Kidney (tissue), 14 donors: ENCODE results near the gene PCDHGA8. TPM values are rescaled to one million over a fixed set of nuclear protein-coding genes. Genes with fewer than 3 reads are reported as not detected.

Source experiments
- DNase-seq, 5 donors: peaks; one replicate each; pipeline ENCODE4 v3.0.0-alpha.2; 2013 to 2020
- FAIRE-seq: peaks from 2 replicates; lab custom pipeline; 2012; peaks lifted over from hg19 to GRCh38; lab: Jason Lieb, UNC
- H3K27ac ChIP-seq, 2 donors: one replicate each; pipeline ENCODE4 v1.7.0; 2013; ENCODE audit warnings: low read depth in 2 of 2, low read length in 2 of 2, inconsistent platforms in 1 of 2
- H3K27me3 ChIP-seq: one replicate; pipeline ENCODE4 v1.7.1; 2013; ENCODE audit warnings: low read length, inconsistent platforms; ENCODE audit not compliant: control insufficient read depth, insufficient read depth
- H3K36me3 ChIP-seq, 3 donors: one replicate each; pipeline versions ENCODE4 v1.7.0 to v1.7.1; 2013; ENCODE audit warnings: low read length in 3 of 3, control low read depth in 1 of 3, inconsistent platforms in 1 of 3; ENCODE audit not compliant: insufficient read depth in 3 of 3, control insufficient read depth in 2 of 3
- H3K4me1 ChIP-seq, 3 donors: one replicate each; pipeline versions ENCODE4 v1.7.0 to v1.7.1; 2013; ENCODE audit warnings: low read length in 3 of 3, inconsistent platforms in 1 of 3, low read depth in 1 of 3; ENCODE audit not compliant: control insufficient read depth in 2 of 3, insufficient read depth in 2 of 3
- H3K4me3 ChIP-seq, 3 donors: one replicate each; pipeline versions ENCODE4 v1.7.0 to v1.8.1; 2013; ENCODE audit warnings: low read length in 3 of 3, control low read depth in 1 of 3, inconsistent platforms in 1 of 3
- H3K9ac ChIP-seq, 3 donors: one replicate each; pipeline versions ENCODE4 v1.7.0 to v1.7.1; 2013; ENCODE audit warnings: low read length in 3 of 3, control low read depth in 1 of 3, inconsistent platforms in 1 of 3
- H3K9me3 ChIP-seq, 3 donors: one replicate each; pipeline versions ENCODE4 v1.7.0 to v1.7.1; 2013; ENCODE audit warnings: low read length in 3 of 3, control low read depth in 1 of 3, inconsistent platforms in 1 of 3; ENCODE audit not compliant: control insufficient read depth in 2 of 3, insufficient read depth in 1 of 3
- CTCF ChIP-seq: IDR thresholded peaks from 3 replicates; pipeline ENCODE4 v1.5.1; 2012; ENCODE audit warnings: mild to moderate bottlenecking, moderate library complexity, borderline replicate concordance; ENCODE audit not compliant: insufficient read depth; ENCODE audit errors: extremely low read depth
- intact Hi-C: fragments of 100-400 bp; cut with DNase I; formaldehyde crosslinking; loops from one replicate; pipeline ENCODE4 v1.11.1; 2022
- polyA plus RNA-seq: library from polyadenylated mRNA; stranded (reverse); fragments of 350-450 nt; fragmentation: Illumina TruSeq; extraction: RNeasy Lipid Tissue Mini Kit (QIAGEN cat#74804); gene quantifications from one replicate; pipeline ENCODE4 v1.2.3, GENCODE V29; 2014; ENCODE audit warnings: low read depth, low replicate concordance; ENCODE audit not compliant: insufficient read depth
- total RNA-seq: library from RNA; stranded (reverse); fragmentation: NEBNext Ultra II Directional; extraction: Animal tissue kit (Norgen Biotek cat#: 25700); gene quantifications from one replicate; pipeline ENCODE4 v1.2.1, GENCODE V29; 2021
- donor health status: control.
- donor health status: control.
- donor health status: control.
- donor health status: control.
- donor health status: control.
- donor health status: DM: yes; HTN: yes; CAD: no.
- donor health status: Normal renal cell carcinoma (clear cell type).

PCDHGA8 gene
- total and polyA plus RNA-seq, 2 donors from 2014 or later = 0.09 to 1.8 TPM

DNA sequence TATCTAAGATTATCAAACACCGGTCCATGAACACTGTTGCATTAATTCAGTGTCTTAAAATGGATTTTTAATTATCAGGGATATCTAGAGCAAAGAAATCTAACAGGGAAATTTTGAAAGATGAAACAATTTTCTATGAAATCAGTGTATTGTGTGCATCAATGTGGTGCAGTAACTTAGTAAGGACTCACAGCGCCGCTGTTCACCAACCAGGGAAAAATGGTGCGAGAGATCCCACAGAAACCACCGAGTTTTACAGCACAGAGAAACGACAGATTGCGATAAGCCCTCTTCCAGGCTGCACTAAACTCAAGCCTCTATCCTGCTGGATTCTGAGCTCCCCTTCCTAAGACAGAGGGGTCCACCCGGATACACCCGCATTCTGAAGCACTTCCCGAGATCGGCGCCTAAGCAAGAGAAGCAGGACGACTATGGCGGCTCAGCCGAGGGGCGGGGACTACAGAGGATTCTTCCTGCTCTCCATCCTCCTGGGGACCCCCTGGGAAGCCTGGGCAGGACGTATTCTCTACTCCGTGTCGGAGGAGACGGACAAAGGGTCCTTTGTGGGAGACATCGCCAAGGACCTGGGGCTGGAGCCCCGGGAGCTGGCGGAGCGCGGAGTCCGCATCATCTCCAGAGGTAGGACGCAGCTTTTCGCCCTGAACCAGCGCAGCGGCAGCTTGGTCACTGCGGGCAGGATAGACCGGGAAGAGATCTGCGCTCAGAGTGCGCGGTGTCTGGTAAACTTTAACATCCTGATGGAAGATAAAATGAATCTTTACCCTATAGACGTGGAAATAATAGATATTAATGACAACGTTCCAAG, 9.8 kb upstream of the PCDHGA8 start, which contains the start of gene PCDHGA7:
Gene PCDHGA7, plus strand, starts transcription at position 274 of the 826 bp plus-strand sequence. Its CDS starts 158 bp downstream, at position 432.
- Histone ChIP-seq H3K4me3 (peak within 1 kb of the TSS; percentile 14 to 43 (median 30)), H3K4me1 (no peaks in the 10 kb centered on the region), H3K27me3 (no peaks in the 10 kb centered on the region), H3K36me3 (no peaks in the 10 kb centered on the region), H3K27ac (no peak within 1 kb of the TSS), H3K9ac (peak within 1 kb of the TSS in 1 of 3 donors; percentile 24), H3K9me3 (peaks cover 4 to 60% (median 10%) of the 10 kb centered on the region in 3 donors)
- intact Hi-C loops = no loop called here
- no peak for DNase-seq
- TF ChIP-seq CTCF = peak; percentile 18
- FAIRE-seq = no peak

DNA sequence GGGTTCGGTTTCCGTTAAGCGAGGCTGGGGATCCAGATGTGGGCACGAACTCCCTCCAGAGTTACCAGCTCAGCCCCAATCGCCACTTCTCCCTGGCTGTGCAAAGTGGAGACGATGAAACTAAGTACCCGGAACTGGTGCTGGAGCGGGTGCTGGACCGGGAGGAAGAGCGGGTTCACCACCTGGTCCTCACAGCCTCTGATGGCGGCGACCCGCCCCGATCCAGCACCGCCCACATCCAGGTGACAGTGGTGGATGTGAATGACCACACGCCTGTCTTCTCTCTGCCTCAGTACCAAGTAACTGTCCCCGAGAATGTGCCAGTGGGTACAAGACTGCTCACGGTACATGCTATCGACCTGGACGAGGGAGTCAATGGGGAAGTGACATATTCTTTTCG, 9.1 kb upstream of the PCDHGA8 start:
- DNase-seq (no peak), FAIRE-seq (no peak)
- H3K27ac ChIP-seq = no peak overlapping the region
- no peak for TF ChIP-seq CTCF
- no peaks in the 10 kb centered on the region for H3K36me3 ChIP-seq
- H3K27me3 ChIP-seq = no peaks in the 10 kb centered on the region
- peaks cover 4 to 62% (median 13%) of the 10 kb centered on the region in 3 donors for H3K9me3 ChIP-seq
- H3K4me1 ChIP-seq = no peaks in the 10 kb centered on the region
- no peak overlapping the region for H3K9ac ChIP-seq
- intact Hi-C loops = no loop called here
- H3K4me3 ChIP-seq = peak overlapping the region in 2 of 3 donors; percentile 3 to 43

DNA sequence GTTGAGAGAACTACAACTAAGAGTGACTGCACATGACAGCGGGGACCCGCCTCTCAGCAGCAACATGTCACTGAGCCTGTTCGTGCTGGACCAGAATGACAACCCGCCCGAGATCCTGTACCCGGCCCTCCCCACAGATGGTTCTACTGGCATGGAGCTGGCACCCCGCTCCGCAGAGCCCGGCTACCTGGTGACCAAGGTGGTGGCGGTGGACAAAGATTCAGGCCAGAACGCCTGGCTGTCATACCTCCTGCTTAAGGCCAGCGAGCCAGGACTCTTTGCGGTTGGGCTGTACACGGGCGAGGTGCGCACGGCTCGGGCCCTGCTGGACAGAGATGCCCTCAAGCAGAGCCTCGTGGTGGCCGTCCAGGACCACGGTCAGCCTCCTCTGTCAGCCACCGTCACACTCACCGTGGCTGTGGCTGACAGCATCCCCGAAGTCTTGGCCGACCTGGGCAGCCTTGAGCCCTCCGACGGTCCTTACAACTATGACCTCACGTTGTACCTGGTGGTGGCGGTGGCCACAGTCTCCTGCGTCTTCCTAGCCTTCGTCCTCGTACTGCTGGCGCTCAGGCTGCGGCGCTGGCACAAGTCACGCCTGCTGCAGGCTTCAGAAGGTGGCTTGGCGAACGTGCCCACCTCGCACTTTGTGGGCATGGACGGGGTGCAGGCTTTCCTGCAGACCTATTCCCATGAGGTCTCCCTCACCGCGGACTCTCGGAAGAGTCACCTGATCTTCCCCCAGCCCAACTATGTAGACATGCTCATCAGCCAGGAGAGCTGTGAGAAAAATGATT, 7.8 kb upstream of the PCDHGA8 start:
- H3K4me3 ChIP-seq = no peak overlapping the region
- no peak for FAIRE-seq
- H3K9me3 ChIP-seq = peaks cover 6 to 65% (median 17%) of the 10 kb centered on the region in 3 donors
- no peak overlapping the region for H3K27ac ChIP-seq
- TF ChIP-seq CTCF = no peak
- peak in 1 of 5 donors; percentile 61 for DNase-seq
- H3K4me1 ChIP-seq = no peaks in the 10 kb centered on the region
- no peaks in the 10 kb centered on the region for H3K27me3 ChIP-seq
- intact Hi-C loops = no loop called here
- no peak overlapping the region for H3K9ac ChIP-seq
- H3K36me3 ChIP-seq = no peaks in the 10 kb centered on the region
